ENCODE data around the gene CARNS1. TPM values are rescaled to one million over a fixed set of nuclear protein-coding genes. Genes with fewer than 3 reads are reported as not detected.

Gene CARNS1
- total and polyA plus RNA-seq, 2 of the 8 experiments (the other 6 are each of a cell fraction or from before 2014, with no cell fraction given) = 0.82 to 1.1 TPM

DNA sequence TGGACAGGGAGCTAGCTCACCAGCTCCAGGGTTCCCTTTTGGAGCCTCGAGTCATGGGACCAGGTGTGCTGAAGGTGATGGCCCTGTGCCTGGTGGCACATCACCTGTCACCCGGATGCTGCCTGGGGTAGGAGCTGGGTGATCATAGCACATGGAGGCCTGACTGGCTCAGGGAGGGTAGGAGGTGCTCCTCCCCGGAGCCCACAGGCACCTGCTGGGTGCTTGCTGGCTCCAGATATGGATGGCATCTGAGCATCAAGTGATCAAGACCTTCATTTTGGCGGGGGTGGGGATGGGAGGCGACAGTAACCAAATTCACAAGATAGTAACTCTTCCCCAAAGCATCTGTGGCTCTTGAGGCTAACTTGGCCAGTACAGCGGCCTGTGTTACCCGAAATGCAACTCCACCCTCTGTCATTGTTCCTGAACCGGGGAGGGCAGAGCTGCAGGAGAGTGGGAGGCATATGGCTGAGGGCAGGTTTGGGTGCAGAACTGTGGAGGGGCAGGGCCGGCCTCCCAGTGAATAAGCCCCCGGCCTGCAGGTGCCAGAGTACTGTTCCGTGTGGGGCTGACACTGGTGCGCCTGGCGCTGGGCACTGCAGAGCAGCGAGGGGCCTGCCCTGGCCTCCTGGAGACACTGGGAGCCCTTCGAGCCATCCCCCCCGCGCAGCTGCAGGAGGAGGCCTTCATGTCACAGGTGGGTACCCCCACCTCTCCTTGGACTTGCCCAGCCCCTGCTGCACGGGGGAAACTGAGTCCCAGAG is 6.9 kb upstream of the CARNS1 start:
- no peak for DNase-seq (ENCODE audit: low read depth in 1 of 2, low spot score in 2 of 2)
- Histone ChIP-seq H3K4me3 (ENCODE audit: extremely low read depth in 1 of 4, insufficient read depth in 2 of 4, low read depth in 3 of 4, low read length in 4 of 4) (no peak overlapping the region), H3K79me2 (ENCODE audit: control insufficient read depth in 1 of 2, insufficient read depth in 2 of 2, low read length in 2 of 2) (no peaks in the 10 kb centered on the region), H3K9ac (replicated peaks in 1 of 4; ENCODE audit: extremely low read depth in 1 of 4, low read depth in 3 of 4, low read length in 3 of 4) (no peak overlapping the region), H3K27ac (ENCODE audit: low read depth, low read length) (no peak overlapping the region), H3K4me2 (ENCODE audit: insufficient read depth in 1 of 2, low read depth in 2 of 2, low read length in 2 of 2) (no peak overlapping the region), H3K36me3 (ENCODE audit: control insufficient read depth in 2 of 4, insufficient read depth in 4 of 4, low read length in 3 of 4) (no peaks in the 10 kb centered on the region), H4K20me1 (replicated peaks in 1 of 2; ENCODE audit: control insufficient read depth in 1 of 2, insufficient read depth in 2 of 2, low read length in 2 of 2) (no peaks in the 10 kb centered on the region), H2AFZ (ENCODE audit: low read length) (no peak overlapping the region), H2BK120ac (replicated peaks; ENCODE audit: low read depth, low read length) (no peak overlapping the region), H3K27me3 (replicated peaks in 1 of 4; ENCODE audit: control insufficient read depth in 3 of 4, extremely low read depth in 1 of 4, insufficient read depth in 3 of 4, low read length in 3 of 4) (peaks cover 0 to 16% (median 5%) of the 10 kb centered on the region in 4 experiments; a peak in 4 of 7 replicates), H2AK5ac (ENCODE audit: low read depth, low read length) (0 out of 2 replicates have a peak overlapping the region, but pooled peaks have one; percentile 1), H3K23me2 (ENCODE audit: low read depth, low read length) (no peaks in the 10 kb centered on the region), H3K23ac (ENCODE audit: insufficient read length) (no peak overlapping the region), H3K14ac (ENCODE audit: insufficient read length) (no peak overlapping the region), H3K9me3 (ENCODE audit: insufficient read depth in 2 of 2, low read depth in 1 of 2, low read length in 1 of 2) (no peaks in the 10 kb centered on the region), H3K4ac (replicated peaks; ENCODE audit: insufficient read length, low read depth, low read length) (no peak overlapping the region), H4K91ac (replicated peaks; ENCODE audit: insufficient read length, low read length) (no peak overlapping the region), H3K4me1 (replicated peaks in 1 of 4; ENCODE audit: control insufficient read depth in 3 of 4, insufficient read depth in 4 of 4, low read length in 3 of 4) (peaks cover 0 to 11% (median 7%) of the 10 kb centered on the region in 4 experiments; a peak in 5 of 7 replicates), H2BK20ac (ENCODE audit: low read length) (peak overlapping the region; percentile 48), H2BK12ac (ENCODE audit: low read depth, low read length) (0 out of 2 replicates have a peak overlapping the region, but pooled peaks have one; percentile 60), H2BK5ac (ENCODE audit: low read depth, low read length) (0 out of 2 replicates have a peak overlapping the region, but pooled peaks have one; percentile 24), H3K56ac (replicated peaks; ENCODE audit: insufficient read length, low read depth, low read length) (no peak overlapping the region), H4K8ac (ENCODE audit: extremely low read depth, insufficient read depth, low read length) (no peak overlapping the region), H3K79me1 (ENCODE audit: low read depth, low read length) (no peaks in the 10 kb centered on the region), H4K5ac (ENCODE audit: insufficient read length, low read depth, low read length) (no peak overlapping the region), H3K18ac (ENCODE audit: extremely low read depth, low read length) (no peak overlapping the region), H2BK15ac (ENCODE audit: low read length) (0 out of 2 replicates have a peak overlapping the region, but pooled peaks have one; percentile 65)
- ChIA-PET CTCF (ENCODE audit: partially characterized antibody) (no interaction called here), POLR2A (ENCODE audit: partially characterized antibody) (interaction anchor here (0.9 to 1.9 kb wide), 6 partner anchors 10 to 29 kb away, joined by 3 to 6 read pairs (median 4); partner anchors contain the start of gene PTPRCAP)
- 89% methylated on average over 13 of the region's 18 CpGs; no CpG with 5 or more reads in 1 of the 2 experiments for WGBS, 2 experiments (ENCODE audit: extremely low coverage in 1 of 2, insufficient coverage in 1 of 2, insufficient read length in 1 of 2, insufficient replicate concordance in 2 of 2, low coverage in 1 of 2, low lambda C conversion rate in 2 of 2, missing lambda C conversion rate in 1 of 2)
- no peak for FAIRE-seq
- TF ChIP-seq SP1 (IDR thresholded peaks at IDR 0.05; ENCODE audit: low read depth, low read length) = no peak
- TF ChIP-seq SP4 (IDR thresholded peaks at IDR 0.05; ENCODE audit: low read length) = no peak
- TF ChIP-seq CTBP2 (IDR thresholded peaks at IDR 0.05; ENCODE audit: borderline replicate concordance, insufficient read depth, insufficient read length, low read length) = no peak
- TF ChIP-seq EGR1 (IDR thresholded peaks at IDR 0.05; ENCODE audit: borderline replicate concordance, low read depth, low read length) = no peak
- no peak for TF ChIP-seq MAFK (IDR thresholded peaks at IDR 0.05; ENCODE audit: low read depth, low read length)
- TF ChIP-seq RXRA (IDR thresholded peaks at IDR 0.05; ENCODE audit: insufficient read depth, low read depth, low read length) = no peak
- TF ChIP-seq, protein P1, sequence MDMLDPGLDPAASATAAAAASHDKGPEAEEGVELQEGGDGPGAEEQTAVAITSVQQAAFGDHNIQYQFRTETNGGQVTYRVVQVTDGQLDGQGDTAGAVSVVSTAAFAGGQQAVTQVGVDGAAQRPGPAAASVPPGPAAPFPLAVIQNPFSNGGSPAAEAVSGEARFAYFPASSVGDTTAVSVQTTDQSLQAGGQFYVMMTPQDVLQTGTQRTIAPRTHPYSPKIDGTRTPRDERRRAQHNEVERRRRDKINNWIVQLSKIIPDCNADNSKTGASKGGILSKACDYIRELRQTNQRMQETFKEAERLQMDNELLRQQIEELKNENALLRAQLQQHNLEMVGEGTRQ (IDR thresholded peaks at IDR 0.05; ENCODE audit: low read length) = no peak
- no peak for TF ChIP-seq NRF1 (IDR thresholded peaks at IDR 0.05; ENCODE audit: low read depth, low read length)
- TF ChIP-seq, protein P2, sequence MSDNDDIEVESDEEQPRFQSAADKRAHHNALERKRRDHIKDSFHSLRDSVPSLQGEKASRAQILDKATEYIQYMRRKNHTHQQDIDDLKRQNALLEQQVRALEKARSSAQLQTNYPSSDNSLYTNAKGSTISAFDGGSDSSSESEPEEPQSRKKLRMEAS (IDR thresholded peaks at IDR 0.05) = no peak
- TF ChIP-seq, protein P3, sequence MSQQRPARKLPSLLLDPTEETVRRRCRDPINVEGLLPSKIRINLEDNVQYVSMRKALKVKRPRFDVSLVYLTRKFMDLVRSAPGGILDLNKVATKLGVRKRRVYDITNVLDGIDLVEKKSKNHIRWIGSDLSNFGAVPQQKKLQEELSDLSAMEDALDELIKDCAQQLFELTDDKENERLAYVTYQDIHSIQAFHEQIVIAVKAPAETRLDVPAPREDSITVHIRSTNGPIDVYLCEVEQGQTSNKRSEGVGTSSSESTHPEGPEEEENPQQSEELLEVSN (IDR thresholded peaks at IDR 0.05) = no peak
